K562 (cell line): ENCODE data around the gene ANKRD13A. TPM values are rescaled to one million over a fixed set of nuclear protein-coding genes. Genes with fewer than 3 reads are reported as not detected.

Experiments
- ATAC-seq: fragments of 200-7000 bp; cut with Tn5 transposase; 3 replicates; pipeline ENCODE4 v1.9.1; 2020; ENCODE audit warnings: moderate library complexity
- BruUV-seq: library from RNA; stranded (reverse); fragments of 400-500 nt; replicated peaks from 2 replicates; lab custom pipeline; 2021; lab: Mats Ljungman, UMichigan
- CTCF ChIA-PET: fragments of 300-600 bp; formaldehyde crosslinking; extraction: SDS; loops from one replicate; lab custom pipeline; 2021; ENCODE audit warnings: low intra/inter-chr PET ratio; lab: Yijun Ruan, JAX
- POLR2A ChIA-PET: fragments of 300-600, 350-650 bp; sonication (Branson Sonifier 250); formaldehyde crosslinking; extraction: SDS; loops from one replicate; lab custom pipeline; 2021; ENCODE audit warnings: antibody characterized with exemption, inconsistent platforms; lab: Yijun Ruan, JAX
- DNase-seq, 4 experiments: peaks; one replicate each; pipeline versions ENCODE4 v3.0.0 to v3.0.0-alpha.2; 2011 to 2018; ENCODE audit warnings: low spot score in 3 of 4, mixed read lengths in 3 of 4; ENCODE audit errors: extremely low read depth in 1 of 4
- FAIRE-seq: peaks from 2 replicates; lab custom pipeline; 2011; peaks lifted over from hg19 to GRCh38; lab: Jason Lieb, UNC
- H2AFZ ChIP-seq: 2 replicates; pipeline ENCODE4 v1.6.0; 2011; ENCODE audit warnings: low read depth, low read length, control low read depth, inconsistent platforms
- H3K27ac ChIP-seq: fragments of 200-600 bp; 3 replicates; pipeline ENCODE4 v1.8.0; 2011; ENCODE audit warnings: low read depth, mild to moderate bottlenecking, control low read depth, inconsistent platforms, low read length, moderate library complexity, mixed read lengths; ENCODE audit errors: extremely low read depth
- H3K27me3 ChIP-seq, 2 experiments: fragments of 300-600 bp in 1 of 2; 2 replicates in 1 of 2; 3 replicates in 1 of 2; pipeline versions ENCODE4 v1.6.0 to v1.8.0; 2011; ENCODE audit warnings: inconsistent platforms in 2 of 2, low read length in 2 of 2, mild to moderate bottlenecking in 1 of 2, mixed read lengths in 1 of 2, moderate library complexity in 1 of 2; ENCODE audit not compliant: control insufficient read depth in 2 of 2, insufficient read depth in 2 of 2
- H3K36me3 ChIP-seq: fragments of 300-600 bp; 3 replicates; pipeline ENCODE4 v1.8.0; 2011; ENCODE audit warnings: mild to moderate bottlenecking, low read length, inconsistent platforms; ENCODE audit not compliant: control insufficient read depth, insufficient read depth
- H3K4me1 ChIP-seq, 2 experiments: fragments of 200-600 bp in 1 of 2; replicated peaks in 1 of 2; 2 replicates in 1 of 2; 3 replicates in 1 of 2; pipeline versions ENCODE4 v1.5.1 to v1.8.0; 2011; ENCODE audit warnings: inconsistent platforms in 2 of 2, low read length in 2 of 2, mild to moderate bottlenecking in 1 of 2, mixed read lengths in 1 of 2, moderate library complexity in 1 of 2; ENCODE audit not compliant: control insufficient read depth in 2 of 2, insufficient read depth in 2 of 2
- H3K4me2 ChIP-seq: 2 replicates; pipeline ENCODE4 v1.6.1; 2011; ENCODE audit warnings: low read length, control low read depth, inconsistent platforms, mixed read lengths; ENCODE audit not compliant: insufficient read depth
- H3K4me3 ChIP-seq: fragments of 200-600 bp; sonication (generic), shearing (Covaris generic); 2 replicates; pipeline ENCODE4 v1.5.1; 2016; ENCODE audit warnings: control low read depth, inconsistent platforms
- H3K79me2 ChIP-seq: fragments of 200-600 bp; 3 replicates; pipeline ENCODE4 v1.8.0; 2011; ENCODE audit warnings: low read length, inconsistent platforms; ENCODE audit not compliant: control insufficient read depth, insufficient read depth
- H3K9ac ChIP-seq, 2 experiments: 2 replicates each; pipeline versions ENCODE4 v1.6.0 to v1.6.1; 2011; ENCODE audit warnings: low read depth in 2 of 2, low read length in 2 of 2, control low read depth in 1 of 2, inconsistent platforms in 1 of 2, mild to moderate bottlenecking in 1 of 2, mixed read lengths in 1 of 2; ENCODE audit not compliant: insufficient read depth in 1 of 2
- H3K9me1 ChIP-seq: one replicate; pipeline ENCODE4 v1.6.0; 2011; ENCODE audit warnings: inconsistent platforms, mild to moderate bottlenecking, low read length, moderate library complexity; ENCODE audit not compliant: control insufficient read depth, insufficient read depth
- H3K9me3 ChIP-seq: replicated peaks from 2 replicates; pipeline ENCODE4 v1.5.1; 2011; ENCODE audit warnings: low read depth, low read length, inconsistent platforms; ENCODE audit not compliant: control insufficient read depth, insufficient read depth
- H4K20me1 ChIP-seq: replicated peaks from 2 replicates; pipeline ENCODE4 v1.6.1; 2011; ENCODE audit warnings: low read length, inconsistent platforms, mixed read lengths; ENCODE audit not compliant: control insufficient read depth, insufficient read depth
- CBFA2T3 ChIP-seq: fragments of 450-650 bp; IDR thresholded peaks from 2 replicates; pipeline ENCODE4 v1.6.1; 2017
- HBP1 ChIP-seq: fragments of 450-650 bp; formaldehyde crosslinking; IDR thresholded peaks from 2 replicates; pipeline ENCODE4 v1.4.0; 2022; ENCODE audit warnings: missing genetic modification characterization
- ID3 ChIP-seq, 2 experiments: fragments of 250-450 bp in 1 of 2; fragments of 450-650 bp in 1 of 2; sonication (Bioruptor Pico) in 1 of 2; IDR thresholded peaks; 2 replicates each; pipeline versions ENCODE4 v1.6.1 to v1.8.0; 2016 to 2021; ENCODE audit warnings: mild to moderate bottlenecking in 2 of 2, moderate library complexity in 2 of 2, missing compliant biosample characterization in 1 of 2, missing genetic modification characterization in 1 of 2
- MCM3 ChIP-seq: fragments of 450-650 bp; IDR thresholded peaks from 2 replicates; pipeline ENCODE4 v1.6.1; 2016
- POU5F1 ChIP-seq: fragments of 150-350 bp; IDR thresholded peaks from 2 replicates; pipeline ENCODE4 v1.6.1; 2014; ENCODE audit warnings: borderline replicate concordance, low read length, low read depth, mild to moderate bottlenecking; ENCODE audit not compliant: partially characterized antibody
- SMAD4 ChIP-seq: fragments of 250-450 bp; sonication (Bioruptor Pico); conservative IDR thresholded peaks from 2 replicates; pipeline ENCODE4 v1.8.0; 2021; ENCODE audit warnings: inconsistent platforms, mild to moderate bottlenecking, moderate library complexity
- TFAM ChIP-seq: fragments of 250-450 bp; sonication (Bioruptor Pico); conservative IDR thresholded peaks from 2 replicates; pipeline ENCODE4 v1.5.0; 2021; ENCODE audit warnings: mild to moderate bottlenecking, moderate library complexity
- ZBTB11 ChIP-seq, 3 experiments: fragments of 200-800 bp in 1 of 3; fragments of 250-450 bp in 1 of 3; fragments of 450-650 bp in 1 of 3; sonication (Bioruptor Pico) in 1 of 3; sonication (Bioruptor generic) in 1 of 3; formaldehyde crosslinking in 1 of 3; IDR thresholded peaks; 2 replicates each; pipeline versions ENCODE4 v1.6.1 to v1.8.0; 2016 to 2022; ENCODE audit warnings: mild to moderate bottlenecking in 2 of 3, missing genetic modification characterization in 2 of 3, missing compliant biosample characterization in 1 of 3, moderate library complexity in 1 of 3
- ZBTB26 ChIP-seq: fragments of 450-650 bp; formaldehyde crosslinking; IDR thresholded peaks from 2 replicates; pipeline ENCODE4 v1.4.0; 2022; ENCODE audit warnings: missing genetic modification characterization
- ZNF165 ChIP-seq: fragments of 250-450 bp; sonication (Bioruptor Pico); IDR thresholded peaks from 2 replicates; pipeline ENCODE4 v1.4.0; 2020; ENCODE audit warnings: borderline replicate concordance
- ZNF224 ChIP-seq: sonication (generic); formaldehyde crosslinking; IDR thresholded peaks from 2 replicates; pipeline ENCODE4 v1.8.0; 2022; ENCODE audit warnings: mild to moderate bottlenecking, missing genetic modification reagents
- ZNF655 ChIP-seq: fragments of 250-450 bp; sonication (Bioruptor Pico); IDR thresholded peaks from 2 replicates; pipeline ENCODE4 v1.5.0; 2021
- WGBS: fragments of 100-300 bp; shearing (Covaris generic); methylation state at CpG from one replicate; pipeline ENCODE4 v1.1.6; 2016; ENCODE audit warnings: low coverage, mixed read lengths; ENCODE audit not compliant: insufficient coverage; ENCODE audit errors: missing lambda C conversion rate; 5-methylcytosine and 5-hydroxymethylcytosine counted together
- in situ Hi-C: fragments of 300-500 bp; cut with MboI; formaldehyde crosslinking; loops from 4 replicates; pipeline ENCODE4 v1.15.0; 2018; ENCODE audit warnings: inconsistent platforms, mixed read lengths
- intact Hi-C: fragments of 100-400 bp; cut with micrococcal nuclease; formaldehyde crosslinking; loops from 2 replicates; pipeline ENCODE4 v1.14.2; 2022
- polyA plus RNA-seq, 8 experiments: library from polyadenylated mRNA; depleted of rRNA in 4 of 8; stranded (reverse) in 5 of 8; unstranded in 3 of 8; fragments of >200 nt; fragmentation: Nextera tagmentation in 2 of 8; fragmentation: Illumina TruSeq in 1 of 8; extraction: Ambion mirVana in 2 of 8; extraction: Trizol in 1 of 8; gene quantifications; 2 replicates each; pipeline versions ENCODE4 v1.2.1 to v1.2.3, GENCODE V29; 2011 to 2014; ENCODE audit warnings: inconsistent platforms in 1 of 8, missing spikeins in 1 of 8
- total RNA-seq, 7 experiments: library from RNA; depleted of rRNA in 6 of 7; stranded (reverse); fragments of >200 nt in 6 of 7; fragmentation: Illumina TruSeq in 2 of 7; extraction: Trizol in 2 of 7; gene quantifications; 2 replicates each; pipeline versions ENCODE4 v1.2.1 to v1.2.3, GENCODE V29; 2011 to 2021; ENCODE audit warnings: low replicate concordance in 1 of 7

The ANKRD13A gene
- total and polyA plus RNA-seq, 9 of the 15 experiments (the other 6 are each of a cell fraction or from before 2014, with no cell fraction given): 5.0 to 55.0 (median 41.5) TPM

- TF ChIP-seq ZBTB26 (CRISPR knock-in tag): no peak
- TF ChIP-seq CBFA2T3: 0 out of 2 replicates have a peak, but pooled peaks have one; percentile 8
- TF ChIP-seq MCM3: no peak
Measured at GRCh38 chr12:109999983-110000505, 814 bp downstream of the ANKRD13A start (continued).

GRCh38 chr12:110001596-110001995, 2.4 kb downstream of the ANKRD13A start:
- intact Hi-C loops: no loop called here
- H3K36me3 ChIP-seq: peaks cover 8% of the 10 kb centered on the region
- H3K9me1 ChIP-seq: no peaks in the 10 kb centered on the region
- ChIA-PET CTCF (no interaction called here), POLR2A (interaction anchor here (0.6 to 1.3 kb wide), 2 partner anchors 21 to 256 kb away, joined by 3 read pairs; no protein-coding TSS in a partner anchor)
- DNase-seq (no peak), ATAC-seq (no peak), FAIRE-seq (no peak)
- in situ Hi-C loops: no loop called here
- WGBS: 86% methylated on average over 4 of the region's 4 CpGs
- H3K9ac ChIP-seq: no peak overlapping the region
- H3K4me2 ChIP-seq: no peak overlapping the region
- H3K79me2 ChIP-seq: peaks cover 23% of the 10 kb centered on the region
- no peaks in the 10 kb centered on the region for H3K9me3 ChIP-seq
- H3K27me3 ChIP-seq: no peaks in the 10 kb centered on the region
- H2AFZ ChIP-seq: no peak overlapping the region
- no TSS peak for BruUV-seq
- no peak overlapping the region for H3K27ac ChIP-seq
- peaks cover 15 to 18% of the 10 kb centered on the region in 2 experiments for H3K4me1 ChIP-seq
- H3K4me3 ChIP-seq: no peak overlapping the region
- H4K20me1 ChIP-seq: no peaks in the 10 kb centered on the region
- TF ChIP-seq HBP1 (CRISPR knock-in tag) (no peak), ID3 (CRISPR knock-in tag; IDR thresholded peaks at IDR 0.05) (no peak), ID3 (tag; IDR thresholded peaks at IDR 0.05) (no peak), ZNF165 (CRISPR knock-in tag) (no peak), ZBTB11 (CRISPR knock-in tag; IDR thresholded peaks at IDR 0.05) (no peak), ZNF224 (no peak), TFAM (no peak), ZNF655 (CRISPR knock-in tag) (no peak), POU5F1 (no peak), SMAD4 (CRISPR knock-in tag) (no peak)
